DND-41 (cell line): ENCODE measurements around the gene HCN3.

Source experiments
- ATAC-seq: fragments of 200-7000 bp; cut with Tn5 transposase; 3 replicates; pipeline ENCODE4 v1.9.1; 2021; ENCODE audit warnings: low read depth; ENCODE audit not compliant: insufficient read depth
- DNase-seq: peaks from one replicate; pipeline ENCODE4 v3.0.0-alpha.2; 2020
- H2AFZ ChIP-seq: 2 replicates; pipeline ENCODE4 v1.6.0; 2012; ENCODE audit warnings: low read depth, low read length
- H3K27ac ChIP-seq: 2 replicates; pipeline ENCODE4 v1.5.1; 2012; ENCODE audit warnings: low read length, inconsistent platforms
- H3K27me3 ChIP-seq: fragments of 200-600 bp; sonication (generic); 2 replicates; pipeline ENCODE4 v1.6.0; 2012; ENCODE audit warnings: low read length, mild to moderate bottlenecking, inconsistent platforms; ENCODE audit not compliant: insufficient read depth, poor library complexity
- H3K36me3 ChIP-seq: 2 replicates; pipeline ENCODE4 v1.5.1; 2012; ENCODE audit warnings: low read length, inconsistent platforms; ENCODE audit not compliant: insufficient read depth
- H3K4me1 ChIP-seq: 2 replicates; pipeline ENCODE4 v1.5.1; 2012; ENCODE audit warnings: mild to moderate bottlenecking, low read length; ENCODE audit not compliant: insufficient read depth
- H3K4me2 ChIP-seq: 2 replicates; pipeline ENCODE4 v1.6.0; 2012; ENCODE audit warnings: mild to moderate bottlenecking, moderate library complexity, low read length, inconsistent platforms; ENCODE audit not compliant: insufficient read depth
- H3K4me3 ChIP-seq, 2 experiments: fragments of 200-600 bp in 1 of 2; shearing (Covaris generic) in 1 of 2; 2 replicates each; pipeline ENCODE4 v1.5.1; 2012 to 2016; ENCODE audit warnings: inconsistent platforms in 2 of 2, low read length in 2 of 2, mild to moderate bottlenecking in 2 of 2, low read depth in 1 of 2, moderate library complexity in 1 of 2
- H3K79me2 ChIP-seq: 2 replicates; pipeline ENCODE4 v1.6.0; 2012; ENCODE audit warnings: low read length, inconsistent platforms; ENCODE audit not compliant: insufficient read depth
- H3K9ac ChIP-seq: 2 replicates; pipeline ENCODE4 v1.6.0; 2012; ENCODE audit warnings: low read depth, mild to moderate bottlenecking, inconsistent platforms, low read length, moderate library complexity
- H3K9me3 ChIP-seq: 2 replicates; pipeline ENCODE4 v1.5.1; 2012; ENCODE audit warnings: low read length, moderate library complexity, mild to moderate bottlenecking, inconsistent platforms; ENCODE audit not compliant: insufficient read depth, severe bottlenecking
- H4K20me1 ChIP-seq: 2 replicates; pipeline ENCODE4 v1.6.0; 2012; ENCODE audit warnings: low read length; ENCODE audit not compliant: insufficient read depth
- EZH2 ChIP-seq: IDR thresholded peaks from 3 replicates; pipeline ENCODE4 v1.6.1; 2012; ENCODE audit warnings: borderline replicate concordance, low read depth, mild to moderate bottlenecking, moderate library complexity, low read length, inconsistent platforms; ENCODE audit not compliant: severe bottlenecking
- TF ChIP-seq, protein P1 (sequence below): IDR thresholded peaks from 2 replicates; pipeline ENCODE4 v1.5.1; 2012; ENCODE audit warnings: borderline replicate concordance, low read length, moderate library complexity, mild to moderate bottlenecking; ENCODE audit not compliant: poor library complexity, severe bottlenecking; ENCODE audit errors: extremely low read depth

Gene HCN3

GRCh38 chr1:155300553-155301329 is 23.5 kb downstream of the HCN3 start:
- Histone ChIP-seq H3K4me2 (no peak overlapping the region), H3K4me3 (no peak overlapping the region), H3K36me3 (no peaks in the 10 kb centered on the region), H3K4me1 (no peaks in the 10 kb centered on the region), H3K9ac (no peak overlapping the region), H2AFZ (no peak overlapping the region), H3K79me2 (no peaks in the 10 kb centered on the region), H4K20me1 (no peaks in the 10 kb centered on the region), H3K27ac (no peak overlapping the region), H3K9me3 (no peaks in the 10 kb centered on the region), H3K27me3 (no peaks in the 10 kb centered on the region)
- TF ChIP-seq EZH2: no peak
- TF ChIP-seq, protein P1, sequence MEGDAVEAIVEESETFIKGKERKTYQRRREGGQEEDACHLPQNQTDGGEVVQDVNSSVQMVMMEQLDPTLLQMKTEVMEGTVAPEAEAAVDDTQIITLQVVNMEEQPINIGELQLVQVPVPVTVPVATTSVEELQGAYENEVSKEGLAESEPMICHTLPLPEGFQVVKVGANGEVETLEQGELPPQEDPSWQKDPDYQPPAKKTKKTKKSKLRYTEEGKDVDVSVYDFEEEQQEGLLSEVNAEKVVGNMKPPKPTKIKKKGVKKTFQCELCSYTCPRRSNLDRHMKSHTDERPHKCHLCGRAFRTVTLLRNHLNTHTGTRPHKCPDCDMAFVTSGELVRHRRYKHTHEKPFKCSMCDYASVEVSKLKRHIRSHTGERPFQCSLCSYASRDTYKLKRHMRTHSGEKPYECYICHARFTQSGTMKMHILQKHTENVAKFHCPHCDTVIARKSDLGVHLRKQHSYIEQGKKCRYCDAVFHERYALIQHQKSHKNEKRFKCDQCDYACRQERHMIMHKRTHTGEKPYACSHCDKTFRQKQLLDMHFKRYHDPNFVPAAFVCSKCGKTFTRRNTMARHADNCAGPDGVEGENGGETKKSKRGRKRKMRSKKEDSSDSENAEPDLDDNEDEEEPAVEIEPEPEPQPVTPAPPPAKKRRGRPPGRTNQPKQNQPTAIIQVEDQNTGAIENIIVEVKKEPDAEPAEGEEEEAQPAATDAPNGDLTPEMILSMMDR: no peak
- ATAC-seq (no peak), DNase-seq (no peak)

GRCh38 chr1:155301342-155301841 is 24.1 kb downstream of the HCN3 start, which contains the start of gene PKLR:
TSS of gene PKLR (minus strand) at chr1:155301438. CDS start at chr1:155301395, 43 bp downstream.
- H3K4me3 ChIP-seq: no peak within 1 kb of the TSS
- H3K79me2 ChIP-seq: no peaks in the 10 kb centered on the region
- no peak within 1 kb of the TSS for H3K9ac ChIP-seq
- no peak within 1 kb of the TSS for H3K4me2 ChIP-seq
- H3K4me1 ChIP-seq: no peaks in the 10 kb centered on the region
- H3K27me3 ChIP-seq: no peaks in the 10 kb centered on the region
- no peak for ATAC-seq
- no peak within 1 kb of the TSS for H2AFZ ChIP-seq
- H3K27ac ChIP-seq: no peak within 1 kb of the TSS
- no peak for DNase-seq
- no peaks in the 10 kb centered on the region for H4K20me1 ChIP-seq
- no peak for TF ChIP-seq EZH2
- TF ChIP-seq, protein P1: no peak
- H3K36me3 ChIP-seq: no peaks in the 10 kb centered on the region
- H3K9me3 ChIP-seq: no peaks in the 10 kb centered on the region

GRCh38 chr1:155304558-155305063 is 27.3 kb downstream of the HCN3 start:
- no peak overlapping the region for H2AFZ ChIP-seq
- TF ChIP-seq, protein P1: no peak
- TF ChIP-seq EZH2: no peak
- H3K9ac ChIP-seq: no peak overlapping the region
- ATAC-seq: no peak
- H3K4me3 ChIP-seq: no peak overlapping the region
- H3K27ac ChIP-seq: no peak overlapping the region
- DNase-seq: no peak
- no peak overlapping the region for H3K4me2 ChIP-seq
- peaks cover 10% of the 10 kb centered on the region for H3K79me2 ChIP-seq
- H3K9me3 ChIP-seq: no peaks in the 10 kb centered on the region
- peaks cover 13% of the 10 kb centered on the region for H3K4me1 ChIP-seq
- H3K36me3 ChIP-seq: no peaks in the 10 kb centered on the region; the same call in 1 of the 2 replicates
- no peaks in the 10 kb centered on the region for H3K27me3 ChIP-seq
- H4K20me1 ChIP-seq: no peaks in the 10 kb centered on the region
